ENCODE results near the gene ANKS1B. TPM values are rescaled to one million over a fixed set of nuclear protein-coding genes. Genes with fewer than 3 reads are reported as not detected.

The ANKS1B gene
- total RNA-seq, 1 donor, result 47.0 TPM

GRCh38 chr12:98955284-98955683 lies 1029.5 kb downstream of the ANKS1B start:
- peak; percentile 2 for DNase-seq (ENCODE audit: low read depth)
- H3K4me3 ChIP-seq (ENCODE audit: low read depth, low read length), result no peak overlapping the region
- peak; percentile 37 for TF ChIP-seq CTCF (IDR thresholded peaks at IDR 0.05; ENCODE audit: insufficient read depth, low read length)

- DNase-seq (ENCODE audit: low read depth), result no peak
- no peak for TF ChIP-seq CTCF (IDR thresholded peaks at IDR 0.05; ENCODE audit: insufficient read depth, low read length)
Measured at GRCh38 chr12:98954506-98954905, 1030.2 kb downstream of the ANKS1B start.

GRCh38 chr12:98951406-98951805 lies 1033.3 kb downstream of the ANKS1B start:
- no peak overlapping the region for H3K4me3 ChIP-seq (ENCODE audit: low read depth, low read length)
- no peak for DNase-seq (ENCODE audit: low read depth)
- no peak for TF ChIP-seq CTCF (IDR thresholded peaks at IDR 0.05; ENCODE audit: insufficient read depth, low read length)

More at GRCh38 chr12:98954506-98954905, 1030.2 kb downstream of the ANKS1B start:
- no peak overlapping the region for H3K4me3 ChIP-seq (ENCODE audit: low read depth, low read length)

- TF ChIP-seq CTCF (IDR thresholded peaks at IDR 0.05; ENCODE audit: insufficient read depth, low read length), result no peak
- no peak for DNase-seq (ENCODE audit: low read depth)
Measured at GRCh38 chr12:98948343-98948949, 1036.3 kb downstream of the ANKS1B start.

GRCh38 chr12:98945864-98946263 lies 1038.9 kb downstream of the ANKS1B start:
- TF ChIP-seq CTCF (IDR thresholded peaks at IDR 0.05; ENCODE audit: insufficient read depth, low read length), result no peak
- DNase-seq (ENCODE audit: low read depth), result no peak
- no peak overlapping the region for H3K4me3 ChIP-seq (ENCODE audit: low read depth, low read length)

More at GRCh38 chr12:98948343-98948949, 1036.3 kb downstream of the ANKS1B start:
- no peak overlapping the region for H3K4me3 ChIP-seq (ENCODE audit: low read depth, low read length)

- no peak overlapping the region for H3K4me3 ChIP-seq (ENCODE audit: low read depth, low read length)
- no peak for TF ChIP-seq CTCF (IDR thresholded peaks at IDR 0.05; ENCODE audit: insufficient read depth, low read length)
- no peak for DNase-seq (ENCODE audit: low read depth)
Measured at GRCh38 chr12:98939926-98940325, 1044.8 kb downstream of the ANKS1B start.

GRCh38 chr12:98939350-98939749 lies 1045.4 kb downstream of the ANKS1B start:
- DNase-seq (ENCODE audit: low read depth), result peak; percentile 50
- TF ChIP-seq CTCF (IDR thresholded peaks at IDR 0.05; ENCODE audit: insufficient read depth, low read length), result peak; percentile 51
- no peak overlapping the region for H3K4me3 ChIP-seq (ENCODE audit: low read depth, low read length)

Measured in fibroblast of the aortic adventitia (primary cell).